Panc1 (cell line): ENCODE results near the gene MEIS1. TPM values are rescaled to one million over a fixed set of nuclear protein-coding genes. Genes with fewer than 3 reads are reported as not detected.

Source experiments
- ATAC-seq: fragments of 200-7000 bp; cut with Tn5 transposase; 2 replicates; pipeline ENCODE4 v1.9.1; 2020; ENCODE audit warnings: mild to moderate bottlenecking, moderate library complexity
- BruUV-seq: library from RNA; stranded (reverse); fragments of 400-500 nt; replicated peaks from 2 replicates; lab custom pipeline; 2021; lab: Mats Ljungman, UMichigan
- CTCF ChIA-PET: fragments of 300-600 bp; sonication (Branson Sonifier 250); formaldehyde crosslinking; loops from one replicate; lab custom pipeline; 2022; ENCODE audit warnings: antibody characterized with exemption; lab: Charles Lee
- POLR2A ChIA-PET: fragments of 300-600 bp; sonication (Branson Sonifier 250); formaldehyde crosslinking; loops from one replicate; lab custom pipeline; 2022; ENCODE audit warnings: antibody characterized with exemption; lab: Charles Lee
- DNase-seq: peaks from one replicate; pipeline ENCODE4 v3.0.0-alpha.2; 2010; ENCODE audit warnings: low read depth, low spot score
- H3K27ac ChIP-seq: 2 replicates; pipeline ENCODE4 v1.5.1; 2011; ENCODE audit warnings: mild to moderate bottlenecking, low read length, inconsistent platforms
- H3K27me3 ChIP-seq: fragments of 200-500 bp; sonication (Bioruptor generic); 2 replicates; pipeline ENCODE4 v1.6.0; 2014; ENCODE audit warnings: low read length, inconsistent platforms; ENCODE audit not compliant: control insufficient read depth, insufficient read depth
- H3K36me3 ChIP-seq: fragments of 200-500 bp; sonication (Bioruptor generic); 2 replicates; pipeline ENCODE4 v1.5.1; 2014; ENCODE audit warnings: inconsistent platforms, mild to moderate bottlenecking, low read length, moderate library complexity; ENCODE audit not compliant: control insufficient read depth, insufficient read depth
- H3K4me1 ChIP-seq: 2 replicates; pipeline ENCODE4 v1.5.1; 2011; ENCODE audit warnings: inconsistent platforms, mild to moderate bottlenecking, low read length, moderate library complexity; ENCODE audit not compliant: control insufficient read depth, insufficient read depth
- H3K4me3 ChIP-seq, 2 experiments: 2 replicates each; pipeline ENCODE4 v1.5.1; 2011 to 2012; ENCODE audit warnings: low read depth in 2 of 2, low read length in 2 of 2, mild to moderate bottlenecking in 2 of 2, inconsistent platforms in 1 of 2, moderate library complexity in 1 of 2
- H3K9me3 ChIP-seq: fragments of 200-500 bp; sonication (Bioruptor generic); 2 replicates; pipeline ENCODE4 v1.5.1; 2014; ENCODE audit warnings: low read depth, mild to moderate bottlenecking, inconsistent platforms, low read length, moderate library complexity; ENCODE audit not compliant: control insufficient read depth, insufficient read depth
- POLR2AphosphoS5 ChIP-seq: IDR thresholded peaks from 2 replicates; pipeline ENCODE4 v1.6.1; 2012; ENCODE audit warnings: mild to moderate bottlenecking, low read depth, low read length, moderate library complexity
- SIN3A ChIP-seq: IDR thresholded peaks from 2 replicates; pipeline ENCODE4 v1.6.1; 2012; ENCODE audit warnings: low read depth, mild to moderate bottlenecking, low read length, moderate library complexity, borderline replicate concordance; ENCODE audit not compliant: insufficient read depth
- TCF7L2 ChIP-seq: IDR thresholded peaks from 2 replicates; pipeline ENCODE4 v1.6.1; 2011; ENCODE audit warnings: mild to moderate bottlenecking, low read depth, low read length, inconsistent platforms
- in situ Hi-C: cut with HindIII; loops from 2 replicates; pipeline ENCODE4 v1.10.0; 2016; ENCODE audit warnings: low sequenced_read_pairs, low pct_unique_long_range_greater_than_20kb
- intact Hi-C: fragments of 100-400 bp; cut with micrococcal nuclease; formaldehyde crosslinking; loops from one replicate; pipeline ENCODE4 v1.10.0; 2022; ENCODE audit not compliant: unreplicated experiment
- total RNA-seq: library from RNA; stranded (reverse); gene quantifications from one replicate; pipeline ENCODE4 v1.2.1, GENCODE V29; 2021; ENCODE audit not compliant: unreplicated experiment
- TF ChIP-seq, protein P1 (sequence below), 2 experiments: IDR thresholded peaks; 2 replicates each; pipeline ENCODE4 v1.6.1; 2011 to 2012; ENCODE audit warnings: low read depth in 2 of 2, control low read depth in 1 of 2, low read length in 1 of 2, mild to moderate bottlenecking in 1 of 2, moderate library complexity in 1 of 2; ENCODE audit not compliant: insufficient read depth in 1 of 2
- TF ChIP-seq, protein P2 (sequence below): fragments of 450-650 bp; IDR thresholded peaks from 2 replicates; pipeline ENCODE4 v1.5.1; 2017; ENCODE audit warnings: mild to moderate bottlenecking

Gene MEIS1
- total RNA-seq, 1 experiment from 2014 or later = 2.0 TPM

- no peaks in the 10 kb centered on the region for H3K36me3 ChIP-seq
- in situ Hi-C loops (no loop called here), intact Hi-C loops (no loop called here)
- no TSS peak for BruUV-seq
- DNase-seq (no peak), ATAC-seq (no peak)
- TF ChIP-seq TCF7L2 (no peak), POLR2AphosphoS5 (no peak), SIN3A (no peak)
- TF ChIP-seq, protein P1, sequence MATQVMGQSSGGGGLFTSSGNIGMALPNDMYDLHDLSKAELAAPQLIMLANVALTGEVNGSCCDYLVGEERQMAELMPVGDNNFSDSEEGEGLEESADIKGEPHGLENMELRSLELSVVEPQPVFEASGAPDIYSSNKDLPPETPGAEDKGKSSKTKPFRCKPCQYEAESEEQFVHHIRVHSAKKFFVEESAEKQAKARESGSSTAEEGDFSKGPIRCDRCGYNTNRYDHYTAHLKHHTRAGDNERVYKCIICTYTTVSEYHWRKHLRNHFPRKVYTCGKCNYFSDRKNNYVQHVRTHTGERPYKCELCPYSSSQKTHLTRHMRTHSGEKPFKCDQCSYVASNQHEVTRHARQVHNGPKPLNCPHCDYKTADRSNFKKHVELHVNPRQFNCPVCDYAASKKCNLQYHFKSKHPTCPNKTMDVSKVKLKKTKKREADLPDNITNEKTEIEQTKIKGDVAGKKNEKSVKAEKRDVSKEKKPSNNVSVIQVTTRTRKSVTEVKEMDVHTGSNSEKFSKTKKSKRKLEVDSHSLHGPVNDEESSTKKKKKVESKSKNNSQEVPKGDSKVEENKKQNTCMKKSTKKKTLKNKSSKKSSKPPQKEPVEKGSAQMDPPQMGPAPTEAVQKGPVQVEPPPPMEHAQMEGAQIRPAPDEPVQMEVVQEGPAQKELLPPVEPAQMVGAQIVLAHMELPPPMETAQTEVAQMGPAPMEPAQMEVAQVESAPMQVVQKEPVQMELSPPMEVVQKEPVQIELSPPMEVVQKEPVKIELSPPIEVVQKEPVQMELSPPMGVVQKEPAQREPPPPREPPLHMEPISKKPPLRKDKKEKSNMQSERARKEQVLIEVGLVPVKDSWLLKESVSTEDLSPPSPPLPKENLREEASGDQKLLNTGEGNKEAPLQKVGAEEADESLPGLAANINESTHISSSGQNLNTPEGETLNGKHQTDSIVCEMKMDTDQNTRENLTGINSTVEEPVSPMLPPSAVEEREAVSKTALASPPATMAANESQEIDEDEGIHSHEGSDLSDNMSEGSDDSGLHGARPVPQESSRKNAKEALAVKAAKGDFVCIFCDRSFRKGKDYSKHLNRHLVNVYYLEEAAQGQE (IDR thresholded peaks at IDR 0.05; ENCODE audit: insufficient read depth in 1 of 2, low read depth in 2 of 2, low read length in 1 of 2) = no peak
- TF ChIP-seq, protein P2, sequence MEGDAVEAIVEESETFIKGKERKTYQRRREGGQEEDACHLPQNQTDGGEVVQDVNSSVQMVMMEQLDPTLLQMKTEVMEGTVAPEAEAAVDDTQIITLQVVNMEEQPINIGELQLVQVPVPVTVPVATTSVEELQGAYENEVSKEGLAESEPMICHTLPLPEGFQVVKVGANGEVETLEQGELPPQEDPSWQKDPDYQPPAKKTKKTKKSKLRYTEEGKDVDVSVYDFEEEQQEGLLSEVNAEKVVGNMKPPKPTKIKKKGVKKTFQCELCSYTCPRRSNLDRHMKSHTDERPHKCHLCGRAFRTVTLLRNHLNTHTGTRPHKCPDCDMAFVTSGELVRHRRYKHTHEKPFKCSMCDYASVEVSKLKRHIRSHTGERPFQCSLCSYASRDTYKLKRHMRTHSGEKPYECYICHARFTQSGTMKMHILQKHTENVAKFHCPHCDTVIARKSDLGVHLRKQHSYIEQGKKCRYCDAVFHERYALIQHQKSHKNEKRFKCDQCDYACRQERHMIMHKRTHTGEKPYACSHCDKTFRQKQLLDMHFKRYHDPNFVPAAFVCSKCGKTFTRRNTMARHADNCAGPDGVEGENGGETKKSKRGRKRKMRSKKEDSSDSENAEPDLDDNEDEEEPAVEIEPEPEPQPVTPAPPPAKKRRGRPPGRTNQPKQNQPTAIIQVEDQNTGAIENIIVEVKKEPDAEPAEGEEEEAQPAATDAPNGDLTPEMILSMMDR = no peak
- no peaks in the 10 kb centered on the region for H3K9me3 ChIP-seq
- no peak overlapping the region for H3K27ac ChIP-seq
- H3K4me1 ChIP-seq = no peaks in the 10 kb centered on the region
- POLR2A ChIA-PET = no interaction called here
- CTCF ChIA-PET = interaction anchor here (0.7 kb wide), 1 partner anchor 103 kb away, joined by 3 read pairs; no protein-coding TSS in a partner anchor
- H3K4me3 ChIP-seq = no peak overlapping the region
- H3K27me3 ChIP-seq = 0 out of 2 replicates have a peak, but pooled peaks cover 3% of the 10 kb centered on the region
Measured at GRCh38 chr2:66532972-66533868, 98.3 kb downstream of the MEIS1 start.

- ATAC-seq (no peak), DNase-seq (no peak)
- peaks cover 3% of the 10 kb centered on the region; the same call in 1 of the 2 replicates for H3K27me3 ChIP-seq
- TF ChIP-seq, protein P2 = no peak
- no peak for TF ChIP-seq TCF7L2
- no peak for TF ChIP-seq POLR2AphosphoS5
- no peak for TF ChIP-seq SIN3A
- TF ChIP-seq, protein P1 (IDR thresholded peaks at IDR 0.05; ENCODE audit: insufficient read depth in 1 of 2, low read depth in 2 of 2, low read length in 1 of 2) = no peak
- POLR2A ChIA-PET = no interaction called here
- intact Hi-C loops (no loop called here), in situ Hi-C loops (no loop called here)
- H3K36me3 ChIP-seq = no peaks in the 10 kb centered on the region
- BruUV-seq = no TSS peak
- no peak overlapping the region for H3K27ac ChIP-seq
- CTCF ChIA-PET = no interaction called here
- H3K4me3 ChIP-seq = no peak overlapping the region
- H3K4me1 ChIP-seq = no peaks in the 10 kb centered on the region
- H3K9me3 ChIP-seq = no peaks in the 10 kb centered on the region
Measured at GRCh38 chr2:66534461-66534860, 99.5 kb downstream of the MEIS1 start.
